ENCODE data around the gene C1QTNF5.

C1QTNF5 gene

GRCh38 chr11:119337581-119338317, 2.9 kb downstream of the C1QTNF5 start:
- no peak for DNase-seq (ENCODE audit: low spot score)

GRCh38 chr11:119336744-119337469, 3.8 kb downstream of the C1QTNF5 start:
- no peak for DNase-seq (ENCODE audit: low spot score)

- DNase-seq (ENCODE audit: low spot score), result no peak
Measured at GRCh38 chr11:119335655-119336543, 4.8 kb downstream of the C1QTNF5 start.

GRCh38 chr11:119335091-119335654, 5.5 kb downstream of the C1QTNF5 start:
- DNase-seq (ENCODE audit: low spot score), result no peak

- DNase-seq (ENCODE audit: low spot score), result peak; percentile 95
Measured at GRCh38 chr11:119334174-119334930, 6.3 kb downstream of the C1QTNF5 start, which contains the start of gene RNF26. RNF26 (plus strand) TSS chr11:119334527; CDS start chr11:119335123, 596 bp downstream.

- DNase-seq (ENCODE audit: low spot score), result no peak
Measured at GRCh38 chr11:119332111-119332765, 8.4 kb downstream of the C1QTNF5 start.

GRCh38 chr11:119330237-119330636, 10.4 kb downstream of the C1QTNF5 start:
- no peak for DNase-seq (ENCODE audit: low spot score)

- no peak for DNase-seq (ENCODE audit: low spot score)
Measured at GRCh38 chr11:119329320-119329719, 11.4 kb downstream of the C1QTNF5 start.

- DNase-seq (ENCODE audit: low spot score), result no peak
Measured at GRCh38 chr11:119324189-119324588, 16.5 kb downstream of the C1QTNF5 start.

- no peak for DNase-seq (ENCODE audit: low spot score)
Measured at GRCh38 chr11:119323532-119324033, 17.1 kb downstream of the C1QTNF5 start.

- no peak for DNase-seq (ENCODE audit: low spot score)
Measured at GRCh38 chr11:119322921-119323531, 17.7 kb downstream of the C1QTNF5 start.

- no peak for DNase-seq (ENCODE audit: low spot score)
Measured at GRCh38 chr11:119322360-119322739, 18.3 kb downstream of the C1QTNF5 start.

- peak; percentile 74 for DNase-seq (ENCODE audit: low spot score)
Measured at GRCh38 chr11:119320776-119321524, 19.7 kb downstream of the C1QTNF5 start.

- DNase-seq (ENCODE audit: low spot score), result no peak
Measured at GRCh38 chr11:119320240-119320775, 20.4 kb downstream of the C1QTNF5 start.

- peak; percentile 84 for DNase-seq (ENCODE audit: low spot score)
Measured at GRCh38 chr11:119319700-119320239, 20.9 kb downstream of the C1QTNF5 start.

GRCh38 chr11:119319136-119319699, 21.5 kb downstream of the C1QTNF5 start:
- no peak for DNase-seq (ENCODE audit: low spot score)

GRCh38 chr11:119318240-119319135, 22.2 kb downstream of the C1QTNF5 start:
- peak; percentile 96 for DNase-seq (ENCODE audit: low spot score)

Data from kidney capillary endothelial cell (primary cell).